Measurements from ENCODE around the gene FANCC.

GRCh38 chr9:95330720-95331404 lies 13.4 kb upstream of the FANCC start:
- TF ChIP-seq, protein P1, sequence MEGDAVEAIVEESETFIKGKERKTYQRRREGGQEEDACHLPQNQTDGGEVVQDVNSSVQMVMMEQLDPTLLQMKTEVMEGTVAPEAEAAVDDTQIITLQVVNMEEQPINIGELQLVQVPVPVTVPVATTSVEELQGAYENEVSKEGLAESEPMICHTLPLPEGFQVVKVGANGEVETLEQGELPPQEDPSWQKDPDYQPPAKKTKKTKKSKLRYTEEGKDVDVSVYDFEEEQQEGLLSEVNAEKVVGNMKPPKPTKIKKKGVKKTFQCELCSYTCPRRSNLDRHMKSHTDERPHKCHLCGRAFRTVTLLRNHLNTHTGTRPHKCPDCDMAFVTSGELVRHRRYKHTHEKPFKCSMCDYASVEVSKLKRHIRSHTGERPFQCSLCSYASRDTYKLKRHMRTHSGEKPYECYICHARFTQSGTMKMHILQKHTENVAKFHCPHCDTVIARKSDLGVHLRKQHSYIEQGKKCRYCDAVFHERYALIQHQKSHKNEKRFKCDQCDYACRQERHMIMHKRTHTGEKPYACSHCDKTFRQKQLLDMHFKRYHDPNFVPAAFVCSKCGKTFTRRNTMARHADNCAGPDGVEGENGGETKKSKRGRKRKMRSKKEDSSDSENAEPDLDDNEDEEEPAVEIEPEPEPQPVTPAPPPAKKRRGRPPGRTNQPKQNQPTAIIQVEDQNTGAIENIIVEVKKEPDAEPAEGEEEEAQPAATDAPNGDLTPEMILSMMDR (IDR thresholded peaks at IDR 0.05; ENCODE audit: low read depth, low read length, missing input control) = no peak
- no peak for TF ChIP-seq FOXA1 (IDR thresholded peaks at IDR 0.05)

Data from liver (tissue), 2 donors.